CD4-positive, alpha-beta T cell treated with Interleukin-21 for 1 hour (primary cell): ENCODE measurements around the gene CTNNA2.

ENCODE experiments used
- DNase-seq: peaks from one replicate; pipeline ENCODE4 v3.0.0-alpha.2; 2020

CTNNA2 gene

DNA sequence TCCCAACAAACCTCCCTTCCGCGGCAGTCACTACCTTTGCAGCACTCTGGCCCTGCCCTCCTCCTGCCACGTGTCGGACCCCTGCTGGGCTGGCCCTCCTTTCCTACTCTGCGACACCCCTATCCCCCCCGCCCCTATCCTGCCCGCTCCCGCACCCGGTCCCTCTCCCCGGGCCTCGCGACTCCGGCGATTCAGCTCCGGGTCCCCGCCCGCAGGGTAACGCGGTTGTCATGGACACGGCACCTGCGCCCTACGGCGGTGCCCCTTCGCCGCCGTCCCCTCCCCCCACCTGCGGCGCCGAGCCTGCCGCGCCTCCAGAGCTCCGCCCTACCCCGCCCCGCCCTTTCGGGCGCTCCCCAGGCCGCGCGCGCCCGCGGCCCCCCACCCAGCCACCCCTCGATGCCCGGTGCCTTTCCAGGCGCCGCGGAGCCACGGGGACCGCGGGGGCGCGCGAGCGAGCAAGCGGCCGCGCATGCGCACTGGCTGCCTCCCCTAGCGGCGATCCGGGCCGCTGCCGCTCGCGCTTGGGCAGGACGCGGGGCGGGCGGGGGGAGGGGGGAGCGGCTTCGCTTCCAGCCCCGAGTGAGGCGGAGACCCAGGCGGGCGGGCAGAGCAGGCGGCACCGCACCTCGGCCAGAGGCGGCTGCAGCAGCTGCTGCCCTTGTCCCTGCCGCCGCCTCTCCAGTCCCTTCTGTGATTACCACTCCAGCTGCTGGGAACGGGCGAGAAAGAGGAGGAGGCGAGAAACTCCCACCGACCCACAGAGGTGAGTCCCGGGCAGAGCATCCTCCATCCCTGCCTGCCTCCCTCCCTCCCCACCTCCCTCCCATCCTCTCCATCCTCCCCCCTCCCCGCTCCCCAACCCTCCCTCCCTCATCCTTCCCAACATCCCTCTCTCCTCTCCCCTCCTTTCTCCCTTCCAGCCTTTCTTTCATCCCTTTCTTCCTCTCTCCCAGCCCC, at the start of gene CTNNA2:
Gene CTNNA2, plus strand, starts transcription at position 610 of the 960 bp plus-strand sequence.
- no peak for DNase-seq

DNA sequence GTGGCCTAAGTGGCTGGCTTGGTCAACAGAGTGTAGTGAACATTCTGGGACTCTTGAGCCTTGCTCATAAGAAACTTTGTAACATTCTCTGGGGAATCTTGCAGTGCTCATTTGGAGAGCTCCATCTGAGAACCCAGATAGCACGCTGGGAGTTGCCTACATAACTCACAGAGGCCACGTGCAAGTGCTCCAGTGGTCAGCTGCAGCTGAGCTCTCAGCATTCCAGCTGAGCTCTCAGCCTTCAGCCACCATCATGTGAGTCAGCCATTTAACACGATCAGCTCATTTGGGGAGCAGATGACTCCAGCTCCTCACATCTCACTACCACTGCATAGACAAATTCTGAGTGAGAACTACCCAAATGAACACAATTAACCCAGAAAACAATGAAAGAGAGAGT, 25.5 kb upstream of the CTNNA2 start:
- no peak for DNase-seq

DNA sequence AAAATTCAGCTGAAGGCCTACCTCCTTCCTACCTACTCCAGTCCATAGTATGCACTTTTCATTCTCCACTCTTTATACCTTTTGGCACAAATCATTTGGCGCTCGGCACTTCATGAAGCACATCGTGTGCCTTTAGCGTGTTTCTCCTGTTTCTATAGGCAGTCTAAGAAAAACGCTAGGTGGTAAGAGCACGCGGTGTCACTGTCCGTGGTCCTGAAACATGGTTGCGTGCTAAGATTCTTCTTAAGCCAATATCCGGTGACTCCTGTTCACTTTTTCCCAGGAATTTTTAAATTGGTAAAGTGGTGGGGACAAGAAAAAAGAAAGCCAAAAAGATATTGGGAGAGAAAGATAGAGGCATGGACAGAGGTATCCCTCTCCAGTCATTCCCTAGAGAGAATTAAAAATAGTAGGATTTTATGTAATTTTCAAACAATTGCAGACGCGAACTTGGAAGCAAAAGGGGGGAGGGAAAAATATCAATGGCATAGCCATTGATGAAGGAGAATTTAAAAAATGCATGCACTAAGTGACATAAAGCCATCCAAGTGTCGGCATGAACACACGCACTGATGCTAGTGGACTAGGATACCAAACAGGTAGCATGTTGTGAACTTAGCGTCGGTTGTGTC, 1.4 kb upstream of the CTNNA2 start:
- no peak for DNase-seq

DNA sequence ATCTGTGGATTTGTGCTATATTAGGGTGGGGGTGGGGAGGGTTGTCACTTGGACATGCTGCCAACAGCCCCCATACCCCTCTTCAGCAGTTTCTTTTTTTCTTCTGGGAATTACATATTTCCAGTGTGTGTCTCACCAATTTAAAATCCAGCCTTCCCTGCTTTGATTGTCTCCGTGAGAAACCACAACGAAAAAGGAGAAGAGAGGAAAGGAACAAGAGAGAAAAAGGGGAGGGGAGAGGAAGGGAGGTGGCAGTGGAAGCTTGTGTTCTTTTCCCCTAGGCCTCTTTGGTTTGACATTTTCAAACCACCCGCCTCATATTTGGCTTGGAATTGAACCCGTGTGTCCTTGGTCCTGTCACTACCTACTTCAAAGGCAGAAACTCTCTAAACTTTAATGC, 860 bp downstream of the CTNNA2 start:
- no peak for DNase-seq

DNA sequence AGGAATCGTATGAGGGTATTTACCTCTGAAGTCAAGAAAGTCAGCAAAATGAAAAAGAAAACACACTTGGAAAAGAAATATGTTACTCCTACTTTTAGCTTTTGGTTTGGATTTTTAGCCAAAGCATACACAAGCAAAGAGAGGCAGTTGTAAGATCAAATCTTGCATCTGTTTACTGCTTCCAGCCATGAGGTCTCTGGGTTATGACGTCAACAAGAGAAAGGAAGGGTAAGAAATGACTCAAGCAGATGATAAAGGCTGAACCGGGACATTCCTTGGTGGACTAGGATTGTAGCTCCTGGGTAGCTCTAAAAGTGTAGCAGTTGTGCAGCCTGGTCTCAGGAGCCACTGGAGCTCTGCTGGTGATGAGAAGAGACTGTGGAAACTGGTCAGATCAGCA, 16.8 kb downstream of the CTNNA2 start:
- no peak for DNase-seq

DNA sequence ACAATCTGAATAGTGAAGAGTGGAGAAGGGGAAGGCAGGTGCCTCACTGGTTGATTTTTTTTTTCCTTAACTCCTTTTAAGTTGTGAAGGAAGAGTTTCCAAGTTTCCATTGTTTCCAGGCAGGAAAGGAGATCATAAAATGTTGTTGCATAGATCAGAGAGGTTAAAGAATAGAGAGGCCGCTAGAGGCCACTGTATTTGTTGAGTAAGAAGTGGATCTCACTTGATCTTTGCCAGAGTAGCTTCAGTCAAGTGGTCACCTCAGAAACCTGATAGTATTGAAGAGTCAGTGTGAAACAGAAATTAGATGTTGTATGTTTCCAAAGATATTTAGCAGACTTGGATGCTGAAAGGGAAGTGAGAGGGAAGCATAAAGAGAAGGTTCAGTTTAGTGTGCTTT, 17.6 kb downstream of the CTNNA2 start:
- no peak for DNase-seq

DNA sequence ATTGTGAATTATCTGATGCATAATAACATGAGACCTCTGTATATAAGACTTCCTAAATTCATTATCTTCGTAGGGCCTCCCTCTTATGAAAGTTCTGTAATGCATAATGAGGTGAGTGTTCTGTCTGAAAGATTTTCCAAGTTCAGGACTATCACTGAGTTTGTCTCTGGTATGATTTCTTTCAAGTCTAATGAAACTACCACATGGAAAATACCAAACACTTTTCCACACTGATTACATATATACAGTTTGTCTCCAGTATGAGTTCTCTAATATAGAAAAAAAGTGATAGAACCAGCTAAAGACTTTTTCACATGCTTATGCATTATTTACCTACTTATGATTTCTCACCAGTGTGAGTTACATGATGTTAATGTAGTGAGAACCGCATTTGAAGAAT, 34.7 kb downstream of the CTNNA2 start:
- no peak for DNase-seq

DNA sequence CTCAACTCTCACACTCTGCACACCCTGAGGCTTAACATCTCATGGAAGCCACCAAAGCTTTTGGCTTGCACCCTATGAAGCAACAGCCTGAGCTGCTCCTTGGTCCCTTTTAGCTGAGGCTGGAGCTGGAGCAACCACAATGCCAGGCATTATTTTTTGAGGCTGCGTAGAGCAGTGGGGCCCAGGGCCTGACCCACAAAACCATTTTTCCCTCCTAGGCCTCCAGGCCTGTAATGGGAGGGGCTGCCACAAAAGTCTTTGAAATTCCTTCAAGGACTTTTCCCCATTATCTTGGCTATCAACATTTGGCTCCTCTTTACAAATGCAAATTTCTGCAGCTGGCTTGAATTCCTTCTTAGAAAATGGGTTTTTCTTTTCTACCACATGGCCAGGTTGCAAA, 39.8 kb downstream of the CTNNA2 start:
- DNase-seq, result no peak

DNA sequence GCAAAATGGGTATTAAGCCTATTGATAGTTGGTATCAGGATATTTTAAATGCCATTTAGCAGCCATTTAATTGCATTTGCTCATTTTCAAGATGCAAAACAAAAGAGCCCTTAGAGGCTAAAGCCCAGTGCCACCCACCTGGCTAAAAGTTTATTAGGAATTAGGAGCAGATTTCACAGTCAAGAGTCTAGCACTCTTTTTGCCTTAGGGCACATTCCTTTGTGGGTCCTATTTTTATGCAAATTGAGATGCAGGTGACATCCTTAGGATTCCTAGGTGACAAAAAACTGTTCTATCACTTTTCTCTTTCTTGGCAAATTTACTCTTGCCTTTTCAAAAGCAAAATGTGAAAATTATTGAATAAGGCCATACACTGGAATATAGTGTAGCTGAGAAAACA, 42.0 kb downstream of the CTNNA2 start:
- DNase-seq, result no peak

DNA sequence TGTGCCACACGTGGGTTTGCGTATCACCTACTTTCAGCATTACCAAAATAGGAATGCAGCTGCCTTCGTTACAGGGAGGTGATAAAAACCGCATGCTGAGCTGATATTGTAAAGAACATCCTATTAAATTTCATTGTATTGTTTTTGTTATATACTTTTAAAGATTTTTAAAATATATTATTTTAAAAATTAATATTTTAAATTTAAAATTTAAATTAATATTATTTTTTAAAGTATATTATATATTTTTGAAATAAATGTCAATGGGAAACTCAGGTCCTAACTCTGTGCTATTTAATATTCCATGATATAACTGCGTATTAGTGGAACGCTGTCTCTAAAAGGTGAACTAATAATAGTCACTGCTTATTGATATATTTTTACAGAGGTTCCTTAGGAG, 51.2 kb downstream of the CTNNA2 start:
- DNase-seq, result no peak

DNA sequence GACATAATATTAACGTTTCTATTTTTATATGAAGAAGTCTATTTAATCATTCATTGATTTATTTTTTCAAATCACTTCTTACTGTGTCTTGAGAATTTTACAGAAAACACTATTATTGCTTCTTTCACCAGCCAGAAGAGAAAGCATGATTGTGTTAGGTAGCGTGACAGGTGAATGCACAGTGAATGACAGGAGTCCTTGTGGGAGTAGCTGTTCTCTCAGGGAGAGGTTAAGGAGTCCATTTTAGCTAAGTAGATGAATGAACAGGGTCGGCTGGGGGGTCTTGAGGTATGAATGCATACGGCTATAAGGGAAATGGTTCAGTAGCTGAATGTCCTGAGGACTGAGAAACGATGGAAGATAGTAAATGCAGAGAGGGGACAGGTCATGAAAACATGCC, 56.2 kb downstream of the CTNNA2 start:
- no peak for DNase-seq

DNA sequence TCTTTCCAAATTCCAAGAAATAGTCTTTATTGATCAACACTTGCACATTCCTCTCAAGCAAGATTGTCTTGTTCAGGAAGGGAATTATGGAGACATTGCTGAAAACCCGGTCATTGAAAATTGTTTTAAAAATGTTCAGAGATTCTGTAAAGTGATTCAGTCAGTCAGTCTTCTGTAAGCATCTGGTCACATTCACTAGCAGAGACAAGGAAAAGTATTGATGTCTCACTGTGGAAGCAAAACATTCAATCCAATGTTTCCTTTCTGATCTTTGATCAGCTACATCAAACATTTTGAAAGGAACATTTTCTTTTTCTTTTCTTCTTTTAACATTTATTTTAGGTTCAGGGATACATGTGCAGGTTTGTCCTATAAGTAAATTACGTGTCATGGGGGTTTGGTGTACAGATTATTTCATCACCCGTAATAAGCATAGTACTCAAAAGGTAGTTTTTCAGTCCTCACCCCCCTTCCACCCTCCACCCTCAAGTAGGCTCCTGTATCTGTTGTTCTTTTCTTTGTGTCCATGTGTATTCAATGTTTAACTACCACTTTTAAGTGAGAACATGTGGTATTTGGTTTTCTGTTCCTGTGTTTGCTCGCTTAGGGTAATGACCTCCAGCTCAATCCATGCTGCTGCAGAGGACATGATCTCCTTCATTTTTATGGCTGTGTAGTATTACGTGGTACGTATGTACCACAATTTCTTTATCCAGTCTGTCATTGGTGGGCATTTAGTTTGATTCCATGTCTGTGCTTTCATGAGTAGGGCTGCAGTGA, 61.2 kb downstream of the CTNNA2 start:
- DNase-seq, result no peak

DNA sequence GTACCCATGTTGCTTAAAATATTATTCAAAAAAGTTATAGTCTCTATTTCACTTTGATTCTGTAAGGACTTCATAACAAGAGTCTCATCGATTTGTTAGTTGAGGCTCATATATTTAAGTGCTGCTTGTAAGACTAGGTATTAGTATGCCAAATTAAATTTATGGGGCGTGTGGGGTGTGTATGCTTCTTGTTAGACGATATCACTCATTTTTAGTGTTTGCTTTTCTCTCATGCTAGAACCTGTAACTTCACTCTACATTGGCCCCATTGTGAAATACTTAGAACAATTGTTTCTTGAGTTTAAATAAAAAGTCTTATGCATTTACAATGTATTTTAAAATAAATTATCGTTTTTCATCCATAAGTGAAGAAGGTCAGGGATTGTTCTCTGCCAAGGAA, 63.6 kb downstream of the CTNNA2 start:
- DNase-seq, result no peak

DNA sequence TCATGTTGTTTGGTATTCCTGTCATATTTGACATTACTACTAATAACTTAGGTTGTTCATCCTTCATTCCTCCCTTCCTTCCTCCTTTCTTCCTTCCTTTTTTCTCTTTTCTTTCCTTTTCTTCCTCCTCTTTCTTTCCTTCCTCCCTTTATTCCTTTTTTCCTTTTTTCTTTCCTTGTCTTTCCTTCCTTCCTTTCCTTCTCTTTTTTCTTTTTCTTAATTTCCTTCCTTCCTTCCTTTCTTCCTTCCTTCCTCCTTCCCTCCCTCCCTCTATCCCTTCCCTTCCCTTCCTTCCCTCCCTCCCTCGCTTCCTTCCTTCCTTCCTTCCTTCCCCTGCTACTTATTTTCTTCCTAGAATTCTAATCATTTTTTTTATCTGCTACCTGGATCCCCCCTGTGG, 66.1 kb downstream of the CTNNA2 start:
- DNase-seq, result no peak

DNA sequence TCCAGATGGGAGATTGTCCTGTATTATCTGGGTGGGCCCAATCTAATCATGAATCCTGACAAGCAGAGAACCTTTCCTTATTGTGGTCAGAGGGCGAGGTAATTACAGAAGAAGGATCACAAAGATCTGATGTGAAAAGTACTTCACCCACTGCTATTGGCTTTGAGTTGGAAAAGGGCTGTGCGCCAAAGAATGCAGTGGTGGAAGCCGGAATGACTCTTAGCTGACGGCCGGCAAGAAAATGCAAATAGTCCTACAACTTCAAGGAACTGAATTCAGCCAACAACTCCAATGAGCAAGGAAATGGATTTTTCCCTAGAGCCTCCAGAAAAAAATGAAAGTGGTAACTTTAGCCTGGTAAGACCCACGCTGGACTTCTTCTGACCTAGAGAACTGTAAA, 67.3 kb downstream of the CTNNA2 start:
- DNase-seq, result no peak

DNA sequence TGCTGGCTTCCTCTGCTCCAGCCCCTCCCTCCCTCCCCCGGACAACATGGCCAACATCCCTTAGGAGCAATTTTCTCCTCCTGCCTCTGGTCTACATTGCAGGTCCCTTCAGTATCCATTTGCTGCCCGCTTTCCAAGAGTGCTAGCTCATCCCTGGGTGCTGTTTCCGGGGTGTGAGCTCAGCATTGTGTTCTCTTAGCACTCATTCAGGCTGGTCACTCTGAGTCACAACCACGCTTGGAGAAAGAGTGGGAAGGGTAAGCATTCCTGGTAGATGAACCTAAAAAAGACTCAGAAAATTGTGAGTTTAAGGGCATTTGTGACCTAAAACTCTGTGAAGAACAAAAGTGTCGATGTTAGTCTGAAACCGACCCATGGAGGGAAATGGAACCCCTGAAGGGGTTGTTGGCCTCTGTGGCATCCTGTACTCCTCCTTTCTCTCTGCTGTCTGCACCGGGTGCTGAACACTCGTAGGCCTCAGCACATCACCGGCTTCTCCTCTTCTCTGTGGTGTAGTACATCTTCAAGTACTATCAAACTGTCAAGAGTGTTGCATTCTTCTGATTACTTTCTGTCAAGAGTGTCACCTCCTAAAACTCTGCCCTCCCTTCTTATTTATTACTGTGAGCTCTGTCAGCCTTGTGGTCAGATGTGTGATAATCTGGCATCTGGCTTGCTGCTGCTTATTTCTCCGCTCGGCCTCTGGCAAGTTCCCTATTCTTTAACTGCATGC, 73.0 kb downstream of the CTNNA2 start:
- no peak for DNase-seq

DNA sequence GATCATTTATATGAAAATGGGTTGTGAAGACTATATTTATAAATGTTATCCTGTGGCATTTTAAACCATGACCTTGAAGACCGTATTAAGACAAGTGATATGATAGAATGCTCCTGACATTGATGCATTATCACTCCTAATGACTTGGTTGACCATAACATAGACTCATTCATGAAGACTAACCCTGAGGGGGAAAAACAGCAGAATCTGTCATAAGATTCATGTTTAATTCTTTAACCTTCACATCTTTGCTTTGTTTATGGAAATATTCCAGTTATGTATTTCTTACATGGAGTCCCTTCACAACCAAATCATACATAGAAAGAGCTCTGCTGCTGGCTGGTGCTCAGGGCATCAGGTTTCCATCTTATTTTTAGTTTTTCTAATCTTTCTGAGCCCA, 78.4 kb downstream of the CTNNA2 start:
- no peak for DNase-seq

DNA sequence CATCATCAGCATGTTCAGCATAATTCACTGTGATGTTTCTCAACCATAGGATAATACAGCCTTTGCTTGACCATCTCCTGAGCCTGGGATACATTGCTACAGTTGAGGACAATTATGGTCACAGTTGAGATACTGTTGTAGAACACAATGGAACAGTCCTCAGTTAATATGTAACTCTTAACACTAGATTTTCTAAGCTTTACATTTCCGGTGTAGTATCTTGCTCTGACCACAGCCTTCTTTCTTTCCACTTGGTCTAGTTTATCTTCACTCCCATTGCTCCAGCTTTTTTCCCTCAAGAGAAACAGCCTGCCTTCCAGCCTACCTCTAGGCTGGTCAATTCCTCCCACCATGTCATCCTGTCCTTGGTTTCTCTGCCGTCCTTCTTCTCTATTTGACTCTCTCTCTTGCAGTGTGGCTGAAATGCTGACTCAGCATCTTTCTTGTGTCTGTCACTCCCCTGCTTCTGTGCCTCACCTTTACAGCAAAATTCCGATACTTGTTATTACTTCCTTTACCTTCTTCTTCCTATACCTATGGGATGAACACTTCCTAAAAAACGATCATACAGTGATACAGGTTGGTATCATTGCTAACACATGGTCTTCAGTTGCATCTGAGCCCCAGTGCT, 80.5 kb downstream of the CTNNA2 start:
- no peak for DNase-seq

DNA sequence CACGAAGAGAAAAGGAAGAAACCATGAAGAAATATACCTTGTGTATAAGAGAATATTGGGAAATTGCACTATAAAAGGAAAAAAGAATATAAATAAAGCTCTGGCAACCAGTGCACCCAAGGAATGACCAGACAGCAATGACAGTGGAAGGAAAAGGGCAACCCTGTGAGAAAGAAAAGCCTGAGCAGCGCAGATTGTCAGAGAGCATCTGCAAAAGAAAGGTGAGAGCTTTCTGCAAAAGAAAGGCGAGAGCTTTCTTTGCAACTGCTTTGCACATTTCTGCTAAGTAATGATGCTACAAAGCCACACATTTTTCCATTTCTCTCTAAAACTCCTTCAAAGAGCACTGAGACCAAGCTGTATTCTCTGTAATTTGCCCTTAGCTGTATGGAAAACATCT, 83.6 kb downstream of the CTNNA2 start:
- DNase-seq, result no peak

DNA sequence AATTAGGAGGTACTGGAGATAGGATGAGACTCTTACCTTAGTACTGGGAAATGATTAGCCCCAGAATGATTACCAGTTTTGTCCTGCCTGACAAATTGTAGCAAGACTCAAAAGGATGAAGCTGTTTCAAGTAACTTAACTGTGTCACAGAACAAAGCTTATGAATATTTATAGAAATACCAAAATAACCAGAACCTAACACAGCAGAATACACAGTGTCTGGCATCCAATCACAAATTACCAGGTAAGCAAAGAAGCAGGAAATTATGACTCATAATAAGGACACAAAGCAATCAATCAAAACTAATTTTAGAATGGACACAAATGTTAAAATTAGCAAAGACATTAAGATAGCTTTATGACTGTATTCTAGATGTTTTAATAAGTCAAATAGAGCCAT, 91.9 kb downstream of the CTNNA2 start:
- no peak for DNase-seq

DNA sequence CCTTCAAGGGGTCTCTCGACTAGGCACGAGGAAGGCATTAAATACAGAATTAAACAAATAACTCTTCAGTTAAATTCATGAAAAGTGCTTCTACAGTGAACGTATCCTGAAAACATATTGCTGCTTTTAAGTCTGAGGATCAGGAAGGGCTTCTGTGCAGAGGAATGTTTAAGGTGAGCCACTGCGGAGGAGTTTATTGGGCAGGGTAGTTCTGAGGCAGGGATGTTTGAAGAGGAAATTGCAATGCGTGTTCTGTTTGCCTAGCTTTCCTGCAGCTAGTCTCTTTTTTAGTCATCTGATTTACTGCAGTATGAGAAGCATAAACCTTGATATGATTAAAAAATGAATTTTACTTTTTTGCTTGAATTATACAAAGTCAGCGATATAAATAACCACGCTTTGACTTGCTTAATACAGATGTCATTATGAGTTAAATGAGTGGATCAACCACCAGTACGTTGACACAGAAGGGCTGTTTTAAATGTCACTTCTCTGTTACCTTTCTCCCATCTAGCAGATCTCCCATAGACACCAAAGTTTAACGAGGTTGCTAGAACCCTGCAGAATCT, 98.7 kb downstream of the CTNNA2 start:
- DNase-seq, result no peak

DNA sequence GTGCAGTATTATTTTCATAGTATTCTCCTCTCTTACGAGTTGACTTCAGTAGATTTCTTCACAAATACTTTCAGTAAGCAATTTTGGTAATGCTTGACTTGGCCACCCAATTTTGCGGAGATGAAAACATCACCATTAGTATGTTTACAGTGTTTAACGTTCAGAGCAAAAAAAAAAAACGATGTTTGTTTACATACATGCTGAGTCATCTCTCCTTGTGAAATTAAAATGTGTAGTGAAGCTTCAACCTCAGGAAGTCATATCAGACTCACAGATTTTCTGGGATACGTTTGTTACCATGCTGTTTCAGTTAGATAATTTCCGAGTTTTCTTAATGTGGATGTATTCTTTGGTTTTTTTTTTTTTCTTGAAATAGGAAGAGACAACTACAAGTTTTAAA, 100.1 kb downstream of the CTNNA2 start:
- no peak for DNase-seq
